GM12891 (cell line): ENCODE results near the gene MTCL1.

ENCODE experiments used
- PAX5 ChIP-seq: IDR thresholded peaks from 2 replicates; pipeline ENCODE4 v1.6.1; 2011; ENCODE audit warnings: low read length, moderate library complexity, mild to moderate bottlenecking; ENCODE audit not compliant: insufficient read depth, severe bottlenecking
- POLR2A ChIP-seq: IDR thresholded peaks from 2 replicates; pipeline ENCODE4 v1.6.1; 2011; ENCODE audit warnings: low read depth, low read length, control low read depth
- POLR2AphosphoS5 ChIP-seq: IDR thresholded peaks from 2 replicates; pipeline ENCODE4 v1.6.1; 2011; ENCODE audit warnings: low read depth, low read length, control low read depth
- SPI1 ChIP-seq: IDR thresholded peaks from 2 replicates; pipeline ENCODE4 v1.6.1; 2011; ENCODE audit warnings: low read depth, low read length, control low read depth
- TAF1 ChIP-seq: IDR thresholded peaks from 2 replicates; pipeline ENCODE4 v1.6.1; 2011; ENCODE audit warnings: low read depth, low read length, control low read depth

- no peak for TF ChIP-seq POLR2AphosphoS5
- no peak for TF ChIP-seq TAF1
- TF ChIP-seq POLR2A: no peak
- no peak for TF ChIP-seq PAX5
- TF ChIP-seq SPI1: no peak
Observed at GRCh38 chr18:8734496-8734895, 29.1 kb downstream of the MTCL1 start.
